Activated CD8-positive, alpha-beta T cell treated with anti-CD3 and anti-CD28 coated beads for 36 hours (primary cell): ENCODE data around the gene ITGA3. TPM values are rescaled to one million over a fixed set of nuclear protein-coding genes. Genes with fewer than 3 reads are reported as not detected.

Source experiments
- ATAC-seq: fragments of 200-7000 bp; cut with Tn5 transposase; one replicate; pipeline ENCODE4 v1.10.0; 2021; ENCODE audit warnings: mild to moderate bottlenecking, moderate library complexity
- CTCF ChIA-PET: fragments of 350-600 bp; sonication (Branson Sonifier 250); formaldehyde crosslinking; loops from one replicate; lab custom pipeline; 2021; ENCODE audit warnings: antibody characterized with exemption; lab: Charles Lee
- POLR2A ChIA-PET: fragments of 350-600 bp; sonication (Branson Sonifier 250); formaldehyde crosslinking; loops from one replicate; lab custom pipeline; 2021; ENCODE audit warnings: antibody characterized with exemption; lab: Charles Lee
- DNase-seq: peaks from one replicate; pipeline ENCODE4 v3.0.0-alpha.2; 2020
- H3K27ac Mint-ChIP-seq: one replicate; pipeline ENCODE4 v1.8.0; 2021; ENCODE audit warnings: mild to moderate bottlenecking, mixed read lengths
- H3K27me3 Mint-ChIP-seq: one replicate; pipeline ENCODE4 v1.8.0; 2021; ENCODE audit warnings: mixed read lengths
- H3K36me3 Mint-ChIP-seq: one replicate; pipeline ENCODE4 v1.8.0; 2021; ENCODE audit warnings: low read depth, mixed read lengths
- H3K4me1 Mint-ChIP-seq: one replicate; pipeline ENCODE4 v1.8.0; 2021; ENCODE audit warnings: low read depth, mixed read lengths
- H3K4me3 Mint-ChIP-seq: one replicate; pipeline ENCODE4 v1.8.0; 2021; ENCODE audit warnings: mild to moderate bottlenecking, moderate library complexity, mixed read lengths
- H3K9me3 Mint-ChIP-seq: one replicate; pipeline ENCODE4 v1.8.0; 2021; ENCODE audit warnings: mixed read lengths
- intact Hi-C: fragments of 100-400 bp; cut with micrococcal nuclease; formaldehyde crosslinking; loops from one replicate; pipeline ENCODE4 v1.10.0; 2022
- total RNA-seq, 2 experiments: library from RNA; stranded (reverse); gene quantifications; one replicate each; pipeline ENCODE4 v1.2.3, GENCODE V29; 2021
- TF ChIP-seq, protein P1 (sequence below): fragments of 200-600 bp; IDR thresholded peaks from one replicate; pipeline ENCODE4 v1.8.0; 2022; ENCODE audit warnings: antibody characterized with exemption, mild to moderate bottlenecking

Gene ITGA3
- total RNA-seq, 2 experiments from 2014 or later, result 4.2 to 7.2 TPM

DNA sequence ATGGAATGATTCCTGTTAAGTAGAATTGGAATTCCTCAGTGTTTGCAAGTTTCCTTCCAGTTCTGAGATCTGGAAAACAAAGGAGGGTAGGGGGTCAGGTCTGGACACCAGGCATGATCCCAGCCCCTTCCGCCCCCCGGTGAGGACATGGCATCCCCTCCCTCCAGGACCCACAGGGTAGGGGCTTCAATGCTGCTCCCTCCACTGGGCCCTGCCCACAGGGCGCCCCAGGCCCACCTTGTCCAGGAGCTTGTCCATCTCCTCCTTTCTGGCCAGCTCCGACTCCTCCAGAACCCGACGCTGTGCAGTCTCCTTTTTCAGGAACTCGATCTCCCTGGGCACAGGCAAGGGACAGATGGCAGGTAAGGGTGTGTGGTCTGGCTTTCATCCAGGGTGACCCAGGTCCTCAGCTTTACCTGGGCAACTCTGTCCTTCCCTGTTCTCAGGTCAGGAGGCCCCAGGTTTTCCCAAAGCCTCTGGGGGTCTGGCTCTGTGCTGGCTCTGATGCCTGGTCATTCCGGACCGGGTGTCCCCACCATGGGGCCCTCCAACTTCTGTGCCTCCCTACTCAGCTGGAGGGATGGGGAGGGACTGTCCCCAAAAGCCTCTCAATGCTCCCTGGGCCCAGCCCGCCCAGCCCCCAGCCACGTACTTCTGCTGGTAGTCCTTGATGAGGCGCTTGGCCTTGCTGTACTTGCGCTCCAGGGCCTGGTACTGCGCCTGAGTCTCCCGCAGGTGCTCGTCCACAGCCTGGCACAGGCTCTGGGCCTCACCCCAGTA lies 79.6 kb downstream of the ITGA3 start:
- CTCF ChIA-PET, result interaction anchor here (0.8 to 1.9 kb wide), 7 partner anchors 10 to 79 kb away, joined by 3 to 6 read pairs (median 3); partner anchors contain the start of gene ITGA3
- POLR2A ChIA-PET, result interaction anchor here (1.4 kb wide), 1 partner anchor 17 kb away, joined by 3 read pairs; no protein-coding TSS in a partner anchor
- peaks cover 22% of the 10 kb centered on the region for H3K4me1 Mint-ChIP-seq
- no peak for DNase-seq
- H3K4me3 Mint-ChIP-seq, result no peak overlapping the region
- peaks cover 47% of the 10 kb centered on the region for H3K36me3 Mint-ChIP-seq
- H3K27me3 Mint-ChIP-seq, result peaks cover 4% of the 10 kb centered on the region
- H3K27ac Mint-ChIP-seq, result no peak overlapping the region
- intact Hi-C loops, result no loop called here
- no peak for ATAC-seq
- TF ChIP-seq, protein P1, sequence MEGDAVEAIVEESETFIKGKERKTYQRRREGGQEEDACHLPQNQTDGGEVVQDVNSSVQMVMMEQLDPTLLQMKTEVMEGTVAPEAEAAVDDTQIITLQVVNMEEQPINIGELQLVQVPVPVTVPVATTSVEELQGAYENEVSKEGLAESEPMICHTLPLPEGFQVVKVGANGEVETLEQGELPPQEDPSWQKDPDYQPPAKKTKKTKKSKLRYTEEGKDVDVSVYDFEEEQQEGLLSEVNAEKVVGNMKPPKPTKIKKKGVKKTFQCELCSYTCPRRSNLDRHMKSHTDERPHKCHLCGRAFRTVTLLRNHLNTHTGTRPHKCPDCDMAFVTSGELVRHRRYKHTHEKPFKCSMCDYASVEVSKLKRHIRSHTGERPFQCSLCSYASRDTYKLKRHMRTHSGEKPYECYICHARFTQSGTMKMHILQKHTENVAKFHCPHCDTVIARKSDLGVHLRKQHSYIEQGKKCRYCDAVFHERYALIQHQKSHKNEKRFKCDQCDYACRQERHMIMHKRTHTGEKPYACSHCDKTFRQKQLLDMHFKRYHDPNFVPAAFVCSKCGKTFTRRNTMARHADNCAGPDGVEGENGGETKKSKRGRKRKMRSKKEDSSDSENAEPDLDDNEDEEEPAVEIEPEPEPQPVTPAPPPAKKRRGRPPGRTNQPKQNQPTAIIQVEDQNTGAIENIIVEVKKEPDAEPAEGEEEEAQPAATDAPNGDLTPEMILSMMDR, result no peak
- H3K9me3 Mint-ChIP-seq, result no peaks in the 10 kb centered on the region

DNA sequence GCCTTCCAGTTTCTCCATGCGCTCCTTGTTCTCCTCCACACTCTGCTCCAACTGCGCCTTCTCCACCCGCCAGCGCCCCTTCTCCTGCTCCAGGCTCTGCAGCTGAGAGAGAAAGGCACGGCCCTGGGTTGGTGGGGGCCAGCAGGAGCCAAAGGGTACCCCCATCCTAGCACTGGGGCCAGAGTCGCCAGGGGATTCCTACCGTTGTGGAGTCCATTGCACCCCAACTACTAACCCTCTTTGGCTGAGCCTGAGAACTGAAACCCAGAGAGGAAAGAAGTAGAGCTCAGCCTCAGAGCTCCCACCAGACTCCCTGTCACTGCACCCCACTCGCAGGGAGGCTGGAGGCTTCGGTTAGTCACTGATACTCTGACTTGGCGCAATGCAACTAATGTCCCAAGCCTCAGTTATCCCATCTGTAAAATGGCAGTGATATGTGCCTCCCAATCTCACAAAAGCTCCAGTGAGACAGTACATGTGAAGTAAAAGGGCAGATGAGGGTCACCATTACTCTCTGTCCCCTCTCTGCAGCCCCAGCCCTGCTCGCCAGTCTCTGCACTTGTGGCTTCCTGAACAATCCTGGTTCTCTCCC lies 80.3 kb downstream of the ITGA3 start:
- intact Hi-C loops, result no loop called here
- DNase-seq, result no peak
- H3K27ac Mint-ChIP-seq, result no peak overlapping the region
- H3K4me3 Mint-ChIP-seq, result no peak overlapping the region
- peaks cover 22% of the 10 kb centered on the region for H3K4me1 Mint-ChIP-seq
- no peak for ATAC-seq
- TF ChIP-seq, protein P1, result no peak
- POLR2A ChIA-PET, result interaction anchor here (1.4 kb wide), 1 partner anchor 17 kb away, joined by 3 read pairs; no protein-coding TSS in a partner anchor
- CTCF ChIA-PET, result interaction anchor here (0.8 to 1.9 kb wide), 8 partner anchors 9 to 80 kb away, joined by 3 to 6 read pairs (median 4); partner anchors contain the start of gene ITGA3
- H3K36me3 Mint-ChIP-seq, result peaks cover 51% of the 10 kb centered on the region
- H3K27me3 Mint-ChIP-seq, result no peaks in the 10 kb centered on the region
- no peaks in the 10 kb centered on the region for H3K9me3 Mint-ChIP-seq

DNA sequence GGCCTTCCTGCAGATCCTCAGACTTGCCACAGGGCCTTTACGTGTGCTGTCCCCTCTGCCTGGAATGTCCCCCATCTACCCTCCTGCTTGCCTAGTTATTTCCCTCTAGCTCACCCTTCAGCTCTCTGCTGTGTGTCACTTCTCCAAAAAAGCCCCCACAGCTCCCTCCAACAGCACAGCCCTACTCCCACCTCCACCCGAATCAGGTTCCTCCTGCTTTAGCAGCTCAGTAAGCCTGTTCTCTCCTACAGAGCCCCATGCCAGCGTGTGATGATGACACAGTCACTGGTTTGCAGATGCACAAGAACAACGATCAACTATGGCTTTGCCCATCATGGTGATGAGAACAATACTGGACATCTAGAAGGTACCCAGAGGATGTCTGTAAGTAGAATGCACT lies 81.1 kb downstream of the ITGA3 start:
- no peak overlapping the region for H3K27ac Mint-ChIP-seq
- POLR2A ChIA-PET, result no interaction called here
- ATAC-seq (no peak), DNase-seq (no peak)
- peaks cover 23% of the 10 kb centered on the region for H3K4me1 Mint-ChIP-seq
- peaks cover 54% of the 10 kb centered on the region for H3K36me3 Mint-ChIP-seq
- TF ChIP-seq, protein P1, result no peak
- no peaks in the 10 kb centered on the region for H3K9me3 Mint-ChIP-seq
- no peaks in the 10 kb centered on the region for H3K27me3 Mint-ChIP-seq
- CTCF ChIA-PET, result interaction anchor here (1.2 to 1.9 kb wide), 6 partner anchors 9 to 81 kb away, joined by 3 to 6 read pairs (median 4); partner anchors contain the start of gene ITGA3
- no peak overlapping the region for H3K4me3 Mint-ChIP-seq
- intact Hi-C loops, result no loop called here

DNA sequence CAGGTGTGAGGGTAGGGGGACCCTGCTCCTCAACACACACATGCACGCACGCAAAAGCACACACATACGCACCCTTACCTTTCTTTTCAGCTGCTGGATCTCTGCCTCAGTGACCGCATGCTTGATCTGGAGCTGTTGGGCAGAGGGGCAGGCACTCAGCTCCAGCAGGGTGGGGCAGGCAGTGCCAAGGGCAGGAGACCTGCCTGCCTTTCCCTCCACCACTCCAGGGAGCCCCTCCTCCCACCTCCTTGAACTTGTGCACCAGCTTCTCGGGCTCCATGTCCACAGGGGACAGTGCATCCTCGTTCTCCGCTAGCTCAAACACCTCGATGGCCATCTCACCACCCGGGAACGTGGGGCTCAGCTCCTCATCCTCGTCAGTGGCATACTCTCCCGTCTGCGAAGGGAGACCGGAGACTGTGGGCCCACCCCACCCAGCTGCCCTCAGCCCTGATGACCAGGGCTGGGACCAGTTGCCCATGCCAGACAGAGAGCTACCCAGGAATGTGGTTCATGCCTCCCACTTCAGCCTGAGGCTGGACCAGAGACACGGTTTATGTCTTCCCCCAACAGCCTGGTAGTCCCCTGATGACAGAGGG lies 83.4 kb downstream of the ITGA3 start:
- TF ChIP-seq, protein P1, result no peak
- CTCF ChIA-PET, result interaction anchor here (0.7 to 4.5 kb wide), 22 partner anchors 8 to 157 kb away, joined by 3 to 58 read pairs (median 6); partner anchors contain the start of genes PPP1R9B and SAMD14
- Mint-ChIP-seq H3K36me3 (peaks cover 71% of the 10 kb centered on the region), H3K27ac (no peak overlapping the region), H3K9me3 (no peaks in the 10 kb centered on the region), H3K4me3 (no peak overlapping the region), H3K4me1 (peaks cover 44% of the 10 kb centered on the region), H3K27me3 (no peaks in the 10 kb centered on the region)
- DNase-seq (no peak), ATAC-seq (no peak)
- POLR2A ChIA-PET, result interaction anchor here (0.7 to 2.5 kb wide), 6 partner anchors 9 to 61 kb away, joined by 3 to 15 read pairs (median 4); partner anchors contain the start of gene SAMD14
- intact Hi-C loops, result no loop called here

Other genes starting within 250 kb of the ITGA3 start
- not detected for gene TAC4, start 208.0 kb upstream of the ITGA3 start, total RNA-seq
- gene DLX4, start 86.9 kb upstream of the ITGA3 start, total RNA-seq, result under 1 TPM; 0.43 to 0.81 TPM
- not detected for gene DLX3, start 60.9 kb upstream of the ITGA3 start, total RNA-seq
- gene PDK2, start 39.2 kb downstream of the ITGA3 start, total RNA-seq, result 1 to 10 TPM; 6.0 to 7.7 TPM
- gene SAMD14, start 74.0 kb downstream of the ITGA3 start, total RNA-seq, result 1 to 10 TPM in 1 of 2 experiments, under 1 TPM in 1; 0.47 to 1.3 TPM
- gene PPP1R9B, start 94.6 kb downstream of the ITGA3 start, total RNA-seq, result 10 to 100 TPM; 52.4 to 56.4 TPM
- gene SGCA, start 109.9 kb downstream of the ITGA3 start, total RNA-seq, result under 1 TPM in 1 of 2 experiments, not detected in 1; 0.34 TPM
- gene COL1A1, start 145.5 kb downstream of the ITGA3 start, total RNA-seq, result 1 to 10 TPM in 1 of 2 experiments, under 1 TPM in 1; 0.92 to 1.0 TPM
- gene TMEM92, start 218.4 kb downstream of the ITGA3 start, total RNA-seq, result not detected